ENCODE results near the gene ASB15.

DNA sequence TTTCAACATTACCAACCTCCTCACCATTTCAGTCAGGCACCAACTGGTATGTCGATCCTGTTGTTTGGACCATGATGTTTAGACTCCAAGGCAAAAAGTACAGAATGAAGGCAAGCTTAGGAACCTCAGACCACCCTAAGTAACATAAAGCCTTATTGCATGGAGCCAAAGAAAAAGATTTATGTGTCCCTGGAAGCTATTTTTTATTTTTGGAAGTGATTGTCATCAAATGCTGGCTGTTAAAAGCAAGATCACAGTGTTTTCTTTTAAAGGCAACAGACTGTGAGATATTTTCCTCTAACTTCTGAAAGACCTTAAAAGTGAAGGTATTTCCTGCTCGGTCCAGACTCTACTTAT, 8.2 kb downstream of the ASB15 start:
- TF ChIP-seq EZH2 (IDR thresholded peaks at IDR 0.05; ENCODE audit: borderline replicate concordance, insufficient read depth, low read length, poor library complexity, severe bottlenecking) (no peak), RAD21 (conservative IDR thresholded peaks at IDR 0.05) (no peak), TAF1 (IDR thresholded peaks at IDR 0.05; ENCODE audit: low read depth) (no peak), SMC3 (conservative IDR thresholded peaks at IDR 0.05; ENCODE audit: poor library complexity) (no peak), POLR2AphosphoS5 (IDR thresholded peaks at IDR 0.05) (no peak), MXI1 (conservative IDR thresholded peaks at IDR 0.05; ENCODE audit: poor library complexity, severe bottlenecking) (no peak), EP300 (conservative IDR thresholded peaks at IDR 0.05; ENCODE audit: poor library complexity, severe bottlenecking) (no peak)
- TF ChIP-seq, protein P1, sequence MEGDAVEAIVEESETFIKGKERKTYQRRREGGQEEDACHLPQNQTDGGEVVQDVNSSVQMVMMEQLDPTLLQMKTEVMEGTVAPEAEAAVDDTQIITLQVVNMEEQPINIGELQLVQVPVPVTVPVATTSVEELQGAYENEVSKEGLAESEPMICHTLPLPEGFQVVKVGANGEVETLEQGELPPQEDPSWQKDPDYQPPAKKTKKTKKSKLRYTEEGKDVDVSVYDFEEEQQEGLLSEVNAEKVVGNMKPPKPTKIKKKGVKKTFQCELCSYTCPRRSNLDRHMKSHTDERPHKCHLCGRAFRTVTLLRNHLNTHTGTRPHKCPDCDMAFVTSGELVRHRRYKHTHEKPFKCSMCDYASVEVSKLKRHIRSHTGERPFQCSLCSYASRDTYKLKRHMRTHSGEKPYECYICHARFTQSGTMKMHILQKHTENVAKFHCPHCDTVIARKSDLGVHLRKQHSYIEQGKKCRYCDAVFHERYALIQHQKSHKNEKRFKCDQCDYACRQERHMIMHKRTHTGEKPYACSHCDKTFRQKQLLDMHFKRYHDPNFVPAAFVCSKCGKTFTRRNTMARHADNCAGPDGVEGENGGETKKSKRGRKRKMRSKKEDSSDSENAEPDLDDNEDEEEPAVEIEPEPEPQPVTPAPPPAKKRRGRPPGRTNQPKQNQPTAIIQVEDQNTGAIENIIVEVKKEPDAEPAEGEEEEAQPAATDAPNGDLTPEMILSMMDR (IDR thresholded peaks at IDR 0.05; ENCODE audit: poor library complexity, severe bottlenecking), result no peak
- TF ChIP-seq, protein P2, sequence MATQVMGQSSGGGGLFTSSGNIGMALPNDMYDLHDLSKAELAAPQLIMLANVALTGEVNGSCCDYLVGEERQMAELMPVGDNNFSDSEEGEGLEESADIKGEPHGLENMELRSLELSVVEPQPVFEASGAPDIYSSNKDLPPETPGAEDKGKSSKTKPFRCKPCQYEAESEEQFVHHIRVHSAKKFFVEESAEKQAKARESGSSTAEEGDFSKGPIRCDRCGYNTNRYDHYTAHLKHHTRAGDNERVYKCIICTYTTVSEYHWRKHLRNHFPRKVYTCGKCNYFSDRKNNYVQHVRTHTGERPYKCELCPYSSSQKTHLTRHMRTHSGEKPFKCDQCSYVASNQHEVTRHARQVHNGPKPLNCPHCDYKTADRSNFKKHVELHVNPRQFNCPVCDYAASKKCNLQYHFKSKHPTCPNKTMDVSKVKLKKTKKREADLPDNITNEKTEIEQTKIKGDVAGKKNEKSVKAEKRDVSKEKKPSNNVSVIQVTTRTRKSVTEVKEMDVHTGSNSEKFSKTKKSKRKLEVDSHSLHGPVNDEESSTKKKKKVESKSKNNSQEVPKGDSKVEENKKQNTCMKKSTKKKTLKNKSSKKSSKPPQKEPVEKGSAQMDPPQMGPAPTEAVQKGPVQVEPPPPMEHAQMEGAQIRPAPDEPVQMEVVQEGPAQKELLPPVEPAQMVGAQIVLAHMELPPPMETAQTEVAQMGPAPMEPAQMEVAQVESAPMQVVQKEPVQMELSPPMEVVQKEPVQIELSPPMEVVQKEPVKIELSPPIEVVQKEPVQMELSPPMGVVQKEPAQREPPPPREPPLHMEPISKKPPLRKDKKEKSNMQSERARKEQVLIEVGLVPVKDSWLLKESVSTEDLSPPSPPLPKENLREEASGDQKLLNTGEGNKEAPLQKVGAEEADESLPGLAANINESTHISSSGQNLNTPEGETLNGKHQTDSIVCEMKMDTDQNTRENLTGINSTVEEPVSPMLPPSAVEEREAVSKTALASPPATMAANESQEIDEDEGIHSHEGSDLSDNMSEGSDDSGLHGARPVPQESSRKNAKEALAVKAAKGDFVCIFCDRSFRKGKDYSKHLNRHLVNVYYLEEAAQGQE (IDR thresholded peaks at IDR 0.05; ENCODE audit: borderline replicate concordance), result no peak

Data from neural cell (in vitro differentiated cells).